Esophagus (tissue), 2 donors: Measurements from ENCODE around the gene UGT1A8. TPM values are rescaled to one million over a fixed set of nuclear protein-coding genes. Genes with fewer than 3 reads are reported as not detected.

Experiments used
- H3K27ac ChIP-seq, 2 donors: one replicate each; pipeline ENCODE4 v1.5.1; 2013; ENCODE audit warnings: low read depth in 2 of 2, mild to moderate bottlenecking in 2 of 2, inconsistent platforms in 1 of 2, low read length in 1 of 2, moderate library complexity in 1 of 2
- H3K27me3 ChIP-seq, 2 donors: one replicate each; pipeline ENCODE4 v1.6.1; 2013; ENCODE audit warnings: low read length in 2 of 2, control low read depth in 1 of 2, mild to moderate bottlenecking in 1 of 2; ENCODE audit not compliant: insufficient read depth in 2 of 2, control insufficient read depth in 1 of 2
- H3K36me3 ChIP-seq, 2 donors: one replicate each; pipeline ENCODE4 v1.6.1; 2013; ENCODE audit warnings: low read length in 1 of 2; ENCODE audit not compliant: control insufficient read depth in 2 of 2, insufficient read depth in 2 of 2
- H3K4me1 ChIP-seq, 2 donors: one replicate each; pipeline ENCODE4 v1.6.1; 2013; ENCODE audit warnings: low read length in 1 of 2; ENCODE audit not compliant: control insufficient read depth in 2 of 2, insufficient read depth in 2 of 2
- H3K4me3 ChIP-seq, 2 donors: one replicate each; pipeline ENCODE4 v1.5.1; 2013; ENCODE audit warnings: low read length in 2 of 2, mild to moderate bottlenecking in 2 of 2, low read depth in 1 of 2, moderate library complexity in 1 of 2
- H3K9me3 ChIP-seq, 2 donors: one replicate each; pipeline ENCODE4 v1.6.1; 2013; ENCODE audit warnings: mild to moderate bottlenecking in 2 of 2, low read depth in 1 of 2, low read length in 1 of 2, moderate library complexity in 1 of 2; ENCODE audit not compliant: control insufficient read depth in 2 of 2, insufficient read depth in 1 of 2
- WGBS, 2 donors: extraction: QIAGEN DNeasy Blood & Tissue Kit; methylation state at CpG; one replicate each; pipeline ENCODE4 v1.1.7; 2013; 5-methylcytosine and 5-hydroxymethylcytosine counted together
- polyA plus RNA-seq, 2 donors: library from polyadenylated mRNA; stranded (reverse); fragments of 200-250 nt; gene quantifications; one replicate each; pipeline ENCODE4 v1.2.3, GENCODE V29; 2013
- donor health status: healthy with polysubstance abuse.
- donor health status: Bipolar disorder and iron deficiency.

Gene UGT1A8
- polyA plus RNA-seq, 2 donors = 0.39 to 2.8 TPM

- H3K9me3 ChIP-seq = peaks cover 0 to 2% of the 10 kb centered on the region in 2 donors
- H3K4me1 ChIP-seq = peaks cover 0 to 10% of the 10 kb centered on the region in 2 donors
- no peaks in the 10 kb centered on the region for H3K36me3 ChIP-seq
- no peak overlapping the region for H3K4me3 ChIP-seq
- peak overlapping the region; percentile 86 to 90 for H3K27ac ChIP-seq
- no peaks in the 10 kb centered on the region for H3K27me3 ChIP-seq
- 39 to 44% methylated on average over 4 of the region's 4 CpGs for WGBS, 2 donors
Measured at GRCh38 chr2:233705911-233706506, 88.6 kb downstream of the UGT1A8 start.

GRCh38 chr2:233706720-233707119 lies 89.3 kb downstream of the UGT1A8 start:
- H3K4me1 ChIP-seq = peaks cover 0 to 12% of the 10 kb centered on the region in 2 donors
- peaks cover 0 to 2% of the 10 kb centered on the region in 2 donors for H3K9me3 ChIP-seq
- peak overlapping the region; percentile 86 to 90 for H3K27ac ChIP-seq
- no peak overlapping the region for H3K4me3 ChIP-seq
- H3K27me3 ChIP-seq = no peaks in the 10 kb centered on the region
- 25 to 52% methylated on average over 1 of the region's 1 CpG for WGBS, 2 donors
- H3K36me3 ChIP-seq = no peaks in the 10 kb centered on the region

DNA sequence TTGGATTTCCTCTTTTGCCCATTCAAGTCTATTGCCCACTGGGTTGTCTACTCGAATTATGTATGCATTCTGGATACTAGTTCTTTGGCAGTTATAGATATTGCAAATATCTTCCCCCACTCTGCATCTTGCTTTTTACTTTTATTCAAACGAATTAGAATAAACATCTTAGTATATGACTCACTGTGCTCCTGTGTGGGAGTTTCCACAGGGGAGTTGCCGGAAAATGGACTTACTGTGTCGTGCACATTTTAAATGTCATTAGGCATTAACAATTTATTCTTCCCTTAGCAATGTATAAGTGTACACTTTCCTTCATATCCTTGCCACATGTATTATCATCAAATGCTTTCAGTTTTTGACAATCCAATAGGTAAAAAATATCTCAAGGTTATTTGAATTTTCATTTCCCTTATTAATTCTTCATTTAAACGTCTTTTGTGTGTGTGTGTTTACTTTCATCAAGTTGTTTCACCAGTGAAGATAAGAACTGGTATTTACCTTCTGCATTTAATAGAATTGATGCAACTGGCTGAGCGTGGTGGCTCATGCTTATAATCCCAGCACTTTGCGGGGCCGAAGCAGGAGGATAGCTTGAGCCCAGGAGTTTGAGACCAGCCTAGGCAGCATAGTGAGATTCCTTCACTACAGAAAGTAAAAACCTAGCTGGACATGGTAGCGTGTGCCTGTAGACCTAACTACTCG lies 90.7 kb downstream of the UGT1A8 start:
- Histone ChIP-seq H3K27ac (peak overlapping the region; percentile 81 to 82), H3K4me1 (peaks cover 0 to 12% of the 10 kb centered on the region in 2 donors), H3K27me3 (no peaks in the 10 kb centered on the region), H3K36me3 (no peaks in the 10 kb centered on the region), H3K9me3 (peaks cover 0 to 2% of the 10 kb centered on the region in 2 donors), H3K4me3 (no peak overlapping the region)
- WGBS, 2 donors = 50 to 51% methylated on average over 10 of the region's 10 CpGs

DNA sequence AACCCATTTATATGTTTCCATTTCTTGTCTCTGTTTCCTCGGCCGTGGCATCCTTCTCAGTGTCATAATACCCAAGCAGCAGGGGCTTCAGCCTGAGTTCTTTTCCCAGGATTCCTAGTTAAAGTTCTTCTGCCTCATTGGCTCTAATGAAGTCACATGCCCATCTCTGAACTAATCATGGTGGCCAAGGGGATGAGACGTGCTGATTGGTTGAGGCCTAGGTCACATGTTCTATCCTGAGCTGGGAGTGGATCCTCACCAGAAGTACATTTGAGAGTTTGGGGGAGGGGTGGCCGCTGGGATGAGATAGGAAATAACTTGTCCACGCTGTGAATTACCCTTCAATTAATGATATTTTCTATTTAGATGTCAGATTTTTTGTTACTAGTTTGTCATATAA lies 91.5 kb downstream of the UGT1A8 start:
- Histone ChIP-seq H3K36me3 (peaks cover 0 to 1% of the 10 kb centered on the region in 2 donors), H3K4me3 (no peak overlapping the region), H3K4me1 (peaks cover 0 to 12% of the 10 kb centered on the region in 2 donors), H3K27me3 (no peaks in the 10 kb centered on the region), H3K9me3 (no peaks in the 10 kb centered on the region), H3K27ac (peak overlapping the region; percentile 47 to 81)
- 82 to 88% methylated on average over 5 of the region's 5 CpGs for WGBS, 2 donors

- Histone ChIP-seq H3K27me3 (no peaks in the 10 kb centered on the region), H3K27ac (no peak overlapping the region), H3K4me1 (peaks cover 0 to 9% of the 10 kb centered on the region in 2 donors), H3K36me3 (peaks cover 0 to 2% of the 10 kb centered on the region in 2 donors), H3K9me3 (no peaks in the 10 kb centered on the region), H3K4me3 (no peak overlapping the region)
- 35 to 37% methylated on average over 11 of the region's 11 CpGs for WGBS, 2 donors
Measured at GRCh38 chr2:233711312-233712008, 94.0 kb downstream of the UGT1A8 start.

DNA sequence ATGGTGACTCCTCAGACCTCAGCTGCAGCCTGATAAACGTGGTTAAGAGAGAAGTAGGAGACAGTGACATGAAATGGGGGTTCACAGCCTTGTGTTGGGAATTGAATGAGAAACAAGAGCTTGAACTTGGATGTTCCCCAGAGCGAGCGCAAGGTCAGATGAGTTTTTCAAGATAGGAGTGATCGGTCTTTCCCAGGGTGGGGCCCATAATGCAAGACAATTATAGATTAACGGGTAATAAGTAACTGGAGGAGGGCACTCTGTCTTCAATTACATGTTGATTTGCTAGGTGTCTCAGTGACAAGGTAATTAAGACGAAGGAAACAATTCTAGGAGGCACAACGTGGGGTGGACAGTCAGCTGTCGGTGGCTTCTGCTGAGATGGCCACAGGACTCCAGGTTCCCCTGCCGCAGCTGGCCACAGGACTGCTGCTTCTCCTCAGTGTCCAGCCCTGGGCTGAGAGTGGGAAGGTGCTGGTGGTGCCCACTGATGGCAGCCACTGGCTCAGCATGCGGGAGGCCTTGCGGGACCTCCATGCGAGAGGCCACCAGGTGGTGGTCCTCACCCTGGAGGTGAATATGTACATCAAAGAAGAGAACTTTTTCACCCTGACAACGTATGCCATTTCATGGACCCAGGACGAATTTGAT lies 95.3 kb downstream of the UGT1A8 start, which contains the start of gene UGT1A5:
Gene UGT1A5, plus strand, starts transcription at position 297 of the 651 bp plus-strand sequence. Its CDS starts 85 bp downstream, at position 382.
- Histone ChIP-seq H3K27me3 (no peaks in the 10 kb centered on the region), H3K27ac (no peak within 1 kb of the TSS), H3K9me3 (no peaks in the 10 kb centered on the region), H3K4me3 (no peak within 1 kb of the TSS), H3K4me1 (peaks cover 0 to 2% of the 10 kb centered on the region in 2 donors), H3K36me3 (peaks cover 0 to 2% of the 10 kb centered on the region in 2 donors)
- 74 to 85% methylated on average over 14 of the region's 14 CpGs for WGBS, 2 donors

GRCh38 chr2:233713262-233713615 lies 95.8 kb downstream of the UGT1A8 start:
- 72 to 77% methylated on average over 7 of the region's 7 CpGs for WGBS, 2 donors
- no peaks in the 10 kb centered on the region for H3K9me3 ChIP-seq
- peaks cover 0 to 2% of the 10 kb centered on the region in 2 donors for H3K36me3 ChIP-seq
- H3K4me3 ChIP-seq = no peak overlapping the region
- H3K4me1 ChIP-seq = peaks cover 0 to 2% of the 10 kb centered on the region in 2 donors
- no peak overlapping the region for H3K27ac ChIP-seq
- no peaks in the 10 kb centered on the region for H3K27me3 ChIP-seq

DNA sequence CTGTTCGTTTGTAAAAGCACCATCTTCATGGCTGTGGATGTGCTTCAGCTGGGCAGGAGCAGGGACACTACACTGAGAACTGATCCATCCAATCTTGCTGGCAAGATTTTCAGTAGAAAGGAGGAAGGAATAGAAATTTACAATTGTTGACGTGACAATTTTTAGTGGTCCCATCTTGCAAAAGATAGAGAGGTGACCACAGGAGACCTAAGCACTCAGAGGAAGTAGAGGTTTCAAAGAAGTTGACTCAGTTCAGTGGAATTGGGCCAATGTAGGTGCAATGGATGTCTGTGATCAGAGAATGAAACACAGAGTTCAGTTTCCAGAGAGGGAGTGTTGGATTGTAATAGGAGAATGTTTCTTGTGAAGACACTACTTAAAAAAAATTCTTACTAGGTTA lies 96.7 kb downstream of the UGT1A8 start:
- no peak overlapping the region for H3K4me3 ChIP-seq
- H3K27me3 ChIP-seq = no peaks in the 10 kb centered on the region
- H3K4me1 ChIP-seq = peaks cover 0 to 2% of the 10 kb centered on the region in 2 donors
- H3K27ac ChIP-seq = no peak overlapping the region
- H3K9me3 ChIP-seq = no peaks in the 10 kb centered on the region
- peaks cover 0 to 2% of the 10 kb centered on the region in 2 donors for H3K36me3 ChIP-seq
- 77 to 79% methylated on average over 2 of the region's 2 CpGs for WGBS, 2 donors

- Histone ChIP-seq H3K36me3 (peaks cover 0 to 2% of the 10 kb centered on the region in 2 donors), H3K4me3 (no peak within 1 kb of the TSS), H3K9me3 (no peaks in the 10 kb centered on the region), H3K4me1 (no peaks in the 10 kb centered on the region), H3K27ac (no peak within 1 kb of the TSS), H3K27me3 (no peaks in the 10 kb centered on the region)
- 80 to 93% methylated on average over 7 of the region's 7 CpGs for WGBS, 2 donors
Measured at GRCh38 chr2:233718552-233718951, 101.1 kb downstream of the UGT1A8 start, which contains the start of gene UGT1A4. UGT1A4 (plus strand) TSS chr2:233718736; CDS start chr2:233718821, 85 bp downstream.
